HG03175 (cell line): ENCODE data around the gene BCL2L14.
"Not testable (repeated sequence)": the region's sequence is repeated elsewhere in the genome, so short reads cannot be mapped to it uniquely, and the experiment has no call there.

Source experiments
- ATAC-seq: cut with Tn5 transposase; IDR thresholded peaks from one replicate; pipeline ENCODE4 v1.9.1; 2021; ENCODE audit warnings: mild to moderate bottlenecking, moderate library complexity; ENCODE audit not compliant: unreplicated experiment

BCL2L14 gene

GRCh38 chr12:12099102-12099501 lies 28.4 kb downstream of the BCL2L14 start:
- no peak for ATAC-seq

GRCh38 chr12:12107678-12108077 lies 36.9 kb downstream of the BCL2L14 start:
- ATAC-seq = no peak

GRCh38 chr12:12108441-12109058 lies 37.8 kb downstream of the BCL2L14 start:
- no peak for ATAC-seq

- not testable (repeated sequence) for ATAC-seq
These were observed 40.3 kb downstream of the BCL2L14 start for GRCh38 chr12:12110923-12111555.

- ATAC-seq = no peak
These were observed 44.8 kb downstream of the BCL2L14 start for GRCh38 chr12:12115514-12115913.

GRCh38 chr12:12116677-12117076 lies 45.9 kb downstream of the BCL2L14 start:
- ATAC-seq = no peak

- ATAC-seq = no peak
These were observed 50.3 kb downstream of the BCL2L14 start for GRCh38 chr12:12121061-12121460.

GRCh38 chr12:12123036-12123604 lies 52.4 kb downstream of the BCL2L14 start:
- no peak for ATAC-seq

GRCh38 chr12:12126551-12126950 lies 55.8 kb downstream of the BCL2L14 start:
- ATAC-seq = no peak

GRCh38 chr12:12127304-12127703 lies 56.6 kb downstream of the BCL2L14 start:
- no peak for ATAC-seq

GRCh38 chr12:12128670-12129069 lies 57.9 kb downstream of the BCL2L14 start:
- no peak for ATAC-seq

GRCh38 chr12:12133259-12133658 lies 62.5 kb downstream of the BCL2L14 start:
- ATAC-seq = no peak

GRCh38 chr12:12133785-12134184 lies 63.0 kb downstream of the BCL2L14 start:
- ATAC-seq = no peak

GRCh38 chr12:12138203-12139154 lies 67.7 kb downstream of the BCL2L14 start:
- no peak for ATAC-seq

GRCh38 chr12:12141000-12141399 lies 70.3 kb downstream of the BCL2L14 start:
- no peak for ATAC-seq

- ATAC-seq = not testable (repeated sequence)
These were observed 73.8 kb downstream of the BCL2L14 start for GRCh38 chr12:12144531-12144930.

GRCh38 chr12:12147111-12147510 lies 76.4 kb downstream of the BCL2L14 start:
- no peak for ATAC-seq
